Lung (tissue), 12 donors: ENCODE data around the gene DOCK1. TPM values are rescaled to one million over a fixed set of nuclear protein-coding genes. Genes with fewer than 3 reads are reported as not detected.

Experiments used
- ATAC-seq: fragments of 200-7000 bp; cut with Tn5 transposase; one replicate; pipeline ENCODE4 v1.9.1; 2020; ENCODE audit warnings: moderate number of reproducible peaks; ENCODE audit not compliant: insufficient read depth, low FRiP score
- DNase-seq, 3 donors: peaks; one replicate each; pipeline ENCODE4 v3.0.0-alpha.2; 2013 to 2017
- H3K27ac ChIP-seq, 2 donors: one replicate each; pipeline ENCODE4 v1.5.1; 2013; ENCODE audit warnings: mild to moderate bottlenecking in 2 of 2, moderate library complexity in 2 of 2, control low read depth in 1 of 2, inconsistent platforms in 1 of 2, low read depth in 1 of 2, low read length in 1 of 2
- H3K27me3 ChIP-seq, 3 donors: one replicate each; pipeline ENCODE4 v1.5.1; 2013; ENCODE audit warnings: low read length in 2 of 3; ENCODE audit not compliant: control insufficient read depth in 3 of 3, insufficient read depth in 3 of 3
- H3K36me3 ChIP-seq, 4 donors: one replicate each; pipeline ENCODE4 v1.5.1; 2013; ENCODE audit warnings: low read length in 4 of 4, mild to moderate bottlenecking in 1 of 4, moderate library complexity in 1 of 4; ENCODE audit not compliant: control insufficient read depth in 4 of 4, insufficient read depth in 4 of 4
- H3K4me1 ChIP-seq, 5 donors: one replicate each; pipeline ENCODE4 v1.5.1; 2013; ENCODE audit warnings: low read length in 5 of 5, mild to moderate bottlenecking in 2 of 5, moderate library complexity in 1 of 5; ENCODE audit not compliant: control insufficient read depth in 5 of 5, insufficient read depth in 5 of 5
- H3K4me3 ChIP-seq: one replicate; pipeline ENCODE4 v1.5.1; 2013; ENCODE audit warnings: mild to moderate bottlenecking, control low read depth, moderate library complexity
- H3K9ac ChIP-seq, 2 donors: one replicate each; pipeline ENCODE4 v1.5.1; 2013; ENCODE audit warnings: low read length in 2 of 2, control low read depth in 1 of 2; ENCODE audit not compliant: insufficient read depth in 1 of 2
- H3K9me3 ChIP-seq, 4 donors: one replicate each; pipeline ENCODE4 v1.5.1; 2013; ENCODE audit warnings: low read length in 3 of 4, mild to moderate bottlenecking in 1 of 4, moderate library complexity in 1 of 4; ENCODE audit not compliant: control insufficient read depth in 4 of 4, insufficient read depth in 3 of 4
- WGBS, 2 donors: extraction: QIAGEN DNeasy Blood & Tissue Kit; methylation state at CpG; one replicate each; pipeline ENCODE4 v1.1.7; 2013; 5-methylcytosine and 5-hydroxymethylcytosine counted together
- polyA plus RNA-seq, 2 donors: library from polyadenylated mRNA; stranded (reverse); fragments of 200-250 nt; gene quantifications; one replicate each; pipeline ENCODE4 v1.2.1, GENCODE V29; 2013
- total RNA-seq, 2 donors: library from RNA; depleted of rRNA in 1 of 2; stranded (reverse); fragments of >200 nt in 1 of 2; gene quantifications; one replicate each; pipeline ENCODE4 v1.2.1, GENCODE V29; 2014 to 2021
- TF ChIP-seq, protein P1 (sequence below): IDR thresholded peaks from 2 replicates; pipeline ENCODE4 v1.5.1; 2012; ENCODE audit warnings: mild to moderate bottlenecking; ENCODE audit errors: control extremely low read depth, extremely low read depth
- donor health status: control.
- donor health status: control.
- donor health status: Bipolar disorder and iron deficiency.
- donor health status: healthy.
- donor health status: DM: yes; HTN: yes; CAD: no.

The DOCK1 gene
- total and polyA plus RNA-seq, 4 donors = 11.2 to 102 (median 30.5) TPM

DNA sequence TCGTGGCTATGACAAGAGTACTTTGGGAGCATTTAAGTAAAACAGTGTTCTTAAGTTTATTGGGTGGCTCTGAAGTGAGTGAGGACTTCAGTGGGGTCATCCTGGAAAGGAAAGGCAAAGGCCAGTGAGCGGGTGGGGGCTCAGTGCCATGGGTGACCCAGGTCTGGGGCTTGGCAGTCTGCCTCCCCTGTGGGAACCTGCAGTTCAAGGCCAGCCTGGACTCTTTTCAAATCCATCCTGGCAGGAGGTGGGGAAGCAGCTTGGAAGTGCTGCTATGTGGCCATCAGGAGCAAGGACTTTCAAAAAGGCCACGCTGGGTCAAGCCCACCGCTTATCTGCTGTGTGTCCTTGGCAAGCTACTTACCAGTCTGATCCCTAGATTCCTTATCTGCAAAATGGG is 495.0 kb downstream of the DOCK1 start:
- ATAC-seq (no peak), DNase-seq (no peak)
- Histone ChIP-seq H3K27me3 (no peaks in the 10 kb centered on the region), H3K4me3 (no peak overlapping the region), H3K36me3 (peaks cover 2 to 5% (median 4%) of the 10 kb centered on the region in 4 donors), H3K9ac (no peak overlapping the region), H3K27ac (no peak overlapping the region), H3K9me3 (no peaks in the 10 kb centered on the region), H3K4me1 (peaks cover 0 to 16% (median 4%) of the 10 kb centered on the region in 5 donors)
- TF ChIP-seq, protein P1, sequence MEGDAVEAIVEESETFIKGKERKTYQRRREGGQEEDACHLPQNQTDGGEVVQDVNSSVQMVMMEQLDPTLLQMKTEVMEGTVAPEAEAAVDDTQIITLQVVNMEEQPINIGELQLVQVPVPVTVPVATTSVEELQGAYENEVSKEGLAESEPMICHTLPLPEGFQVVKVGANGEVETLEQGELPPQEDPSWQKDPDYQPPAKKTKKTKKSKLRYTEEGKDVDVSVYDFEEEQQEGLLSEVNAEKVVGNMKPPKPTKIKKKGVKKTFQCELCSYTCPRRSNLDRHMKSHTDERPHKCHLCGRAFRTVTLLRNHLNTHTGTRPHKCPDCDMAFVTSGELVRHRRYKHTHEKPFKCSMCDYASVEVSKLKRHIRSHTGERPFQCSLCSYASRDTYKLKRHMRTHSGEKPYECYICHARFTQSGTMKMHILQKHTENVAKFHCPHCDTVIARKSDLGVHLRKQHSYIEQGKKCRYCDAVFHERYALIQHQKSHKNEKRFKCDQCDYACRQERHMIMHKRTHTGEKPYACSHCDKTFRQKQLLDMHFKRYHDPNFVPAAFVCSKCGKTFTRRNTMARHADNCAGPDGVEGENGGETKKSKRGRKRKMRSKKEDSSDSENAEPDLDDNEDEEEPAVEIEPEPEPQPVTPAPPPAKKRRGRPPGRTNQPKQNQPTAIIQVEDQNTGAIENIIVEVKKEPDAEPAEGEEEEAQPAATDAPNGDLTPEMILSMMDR = no peak
- 92 to 93% methylated on average over 4 of the region's 4 CpGs for WGBS, 2 donors

DNA sequence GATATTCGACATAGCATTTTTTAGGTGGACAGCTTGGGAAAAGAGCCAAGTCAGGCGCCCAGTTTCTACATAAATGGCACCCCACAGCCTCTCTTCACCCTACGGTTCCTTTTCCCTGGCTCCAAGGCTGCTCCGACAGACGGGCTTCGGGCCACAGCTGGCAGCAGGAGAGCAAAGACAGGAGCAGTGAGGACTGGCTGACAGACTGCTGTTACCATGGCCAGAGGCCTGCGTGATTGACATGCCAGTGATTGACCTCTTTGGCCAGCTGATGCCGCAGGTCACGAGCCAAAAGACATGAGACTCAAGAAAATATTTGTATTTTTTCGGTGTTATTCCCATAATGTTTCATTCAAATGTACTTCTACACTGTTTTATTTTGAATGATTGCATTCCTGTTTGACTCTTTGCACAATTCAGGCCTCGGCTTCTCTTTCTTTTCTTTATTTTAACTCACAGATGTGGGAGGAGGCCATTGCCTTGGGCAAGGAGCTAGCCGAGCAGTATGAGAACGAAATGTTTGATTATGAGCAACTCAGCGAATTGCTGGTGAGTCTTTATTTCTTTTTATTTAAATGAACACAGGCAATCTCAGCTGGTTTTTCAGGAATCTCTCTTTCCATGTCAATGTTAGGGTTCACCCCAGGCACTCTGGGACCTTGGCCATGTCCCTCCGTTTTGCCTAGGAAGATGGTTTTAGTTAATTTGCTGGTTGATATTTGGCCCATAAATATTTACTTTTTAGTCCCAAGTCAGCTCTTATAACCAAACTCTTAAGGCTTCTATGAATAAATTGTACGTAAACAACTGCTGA is 497.6 kb downstream of the DOCK1 start:
- DNase-seq (peak in 2 of 3 donors; percentile 24 to 43), ATAC-seq (no peak)
- H3K27me3 ChIP-seq = no peaks in the 10 kb centered on the region
- H3K9ac ChIP-seq = no peak overlapping the region
- 81 to 86% methylated on average over 16 of the region's 16 CpGs for WGBS, 2 donors
- H3K4me1 ChIP-seq = peaks cover 0 to 16% (median 4%) of the 10 kb centered on the region in 5 donors
- H3K36me3 ChIP-seq = peaks cover 0 to 3% (median 1%) of the 10 kb centered on the region in 4 donors
- TF ChIP-seq, protein P1 = no peak
- H3K27ac ChIP-seq = no peak overlapping the region
- H3K4me3 ChIP-seq = no peak overlapping the region
- H3K9me3 ChIP-seq = no peaks in the 10 kb centered on the region

DNA sequence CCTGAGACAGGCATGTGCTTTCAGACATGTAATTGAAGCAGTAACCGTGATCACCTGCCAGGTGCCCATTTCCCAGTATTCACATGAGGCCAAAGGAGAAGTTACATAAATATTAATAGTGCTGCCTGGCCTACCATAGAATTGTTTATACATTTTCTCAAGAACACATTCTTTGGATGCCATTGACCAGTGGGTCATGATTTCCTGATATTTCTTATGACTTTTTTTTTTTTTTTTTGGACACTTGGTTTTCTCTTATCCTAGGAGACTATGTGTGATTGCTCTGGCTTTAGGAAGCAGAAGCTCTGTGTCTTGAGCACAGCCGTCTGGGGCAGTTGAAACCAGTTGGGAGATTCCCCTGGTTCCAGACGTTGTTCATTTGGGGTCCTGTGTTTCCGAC is 500.0 kb downstream of the DOCK1 start:
- H3K27me3 ChIP-seq = no peaks in the 10 kb centered on the region
- H3K36me3 ChIP-seq = peaks cover 0 to 3% (median 1%) of the 10 kb centered on the region in 4 donors
- ATAC-seq (no peak), DNase-seq (peak in 2 of 3 donors; percentile 17 to 22)
- TF ChIP-seq, protein P1 = no peak
- WGBS, 2 donors = 64 to 90% methylated on average over 4 of the region's 4 CpGs
- no peaks in the 10 kb centered on the region for H3K9me3 ChIP-seq
- peaks cover 0 to 21% (median 4%) of the 10 kb centered on the region in 5 donors for H3K4me1 ChIP-seq
- no peak overlapping the region for H3K9ac ChIP-seq
- no peak overlapping the region for H3K4me3 ChIP-seq
- no peak overlapping the region for H3K27ac ChIP-seq
